Stimulated activated CD8-positive, alpha-beta memory T cell treated with anti-CD3 and anti-CD28 coated beads, Interleukin-12 subunit alpha, Interleukin-12 subunit beta, amount 100 ng/mL, for 4 hours (primary cell): Measurements from ENCODE around the gene MTHFD1.
A peak's percentile ranks its signal among the peaks of the same experiment; 100 is the strongest.

Experiments
- DNase-seq: peaks from one replicate; pipeline ENCODE4 v3.0.0-alpha.2; 2020; ENCODE audit warnings: low read depth

Gene MTHFD1

GRCh38 chr14:64495252-64495651 lies 107.1 kb downstream of the MTHFD1 start:
- DNase-seq, result no peak

- no peak for DNase-seq
These were observed 108.6 kb downstream of the MTHFD1 start for GRCh38 chr14:64496764-64497163.

GRCh38 chr14:64500088-64500487 lies 111.9 kb downstream of the MTHFD1 start:
- no peak for DNase-seq

- no peak for DNase-seq
These were observed 113.4 kb downstream of the MTHFD1 start for GRCh38 chr14:64501411-64502171.

- DNase-seq, result no peak
These were observed 114.3 kb downstream of the MTHFD1 start for GRCh38 chr14:64502456-64502855.

- DNase-seq, result no peak
These were observed 114.8 kb downstream of the MTHFD1 start for GRCh38 chr14:64502887-64503433.

- peak; percentile 94 for DNase-seq
These were observed 115.5 kb downstream of the MTHFD1 start, which contains the start of gene ZBTB25 for GRCh38 chr14:64503434-64504309. TSS of gene ZBTB25 (minus strand) at chr14:64503838. CDS start at chr14:64490533, 13,305 bp downstream.

- peak; percentile 82 for DNase-seq
These were observed 116.2 kb downstream of the MTHFD1 start, which contains the start of gene ZBTB1 for GRCh38 chr14:64504310-64504896. TSS of gene ZBTB1 (plus strand) at chr14:64504770. CDS start at chr14:64521505, 16,735 bp downstream.

- DNase-seq, result peak; percentile 69
These were observed 117.0 kb downstream of the MTHFD1 start for GRCh38 chr14:64504897-64505794.

GRCh38 chr14:64506721-64507120 lies 118.6 kb downstream of the MTHFD1 start:
- DNase-seq, result no peak

- DNase-seq, result no peak
These were observed 119.4 kb downstream of the MTHFD1 start for GRCh38 chr14:64507376-64508156.

- no peak for DNase-seq
These were observed 120.1 kb downstream of the MTHFD1 start for GRCh38 chr14:64508215-64508776.

- no peak for DNase-seq
These were observed 120.9 kb downstream of the MTHFD1 start for GRCh38 chr14:64509036-64509435.
